HG03439 (cell line): ENCODE measurements around the gene HYCC1.
A peak's percentile ranks its signal among the peaks of the same experiment; 100 is the strongest.
"Not testable (repeated sequence)": the region's sequence is repeated elsewhere in the genome, so short reads cannot be mapped to it uniquely, and the experiment has no call there.

Source experiments
- ATAC-seq: cut with Tn5 transposase; IDR thresholded peaks from one replicate; pipeline ENCODE4 v1.9.1; 2021; ENCODE audit warnings: mild to moderate bottlenecking, moderate library complexity; ENCODE audit not compliant: unreplicated experiment

HYCC1 gene

DNA sequence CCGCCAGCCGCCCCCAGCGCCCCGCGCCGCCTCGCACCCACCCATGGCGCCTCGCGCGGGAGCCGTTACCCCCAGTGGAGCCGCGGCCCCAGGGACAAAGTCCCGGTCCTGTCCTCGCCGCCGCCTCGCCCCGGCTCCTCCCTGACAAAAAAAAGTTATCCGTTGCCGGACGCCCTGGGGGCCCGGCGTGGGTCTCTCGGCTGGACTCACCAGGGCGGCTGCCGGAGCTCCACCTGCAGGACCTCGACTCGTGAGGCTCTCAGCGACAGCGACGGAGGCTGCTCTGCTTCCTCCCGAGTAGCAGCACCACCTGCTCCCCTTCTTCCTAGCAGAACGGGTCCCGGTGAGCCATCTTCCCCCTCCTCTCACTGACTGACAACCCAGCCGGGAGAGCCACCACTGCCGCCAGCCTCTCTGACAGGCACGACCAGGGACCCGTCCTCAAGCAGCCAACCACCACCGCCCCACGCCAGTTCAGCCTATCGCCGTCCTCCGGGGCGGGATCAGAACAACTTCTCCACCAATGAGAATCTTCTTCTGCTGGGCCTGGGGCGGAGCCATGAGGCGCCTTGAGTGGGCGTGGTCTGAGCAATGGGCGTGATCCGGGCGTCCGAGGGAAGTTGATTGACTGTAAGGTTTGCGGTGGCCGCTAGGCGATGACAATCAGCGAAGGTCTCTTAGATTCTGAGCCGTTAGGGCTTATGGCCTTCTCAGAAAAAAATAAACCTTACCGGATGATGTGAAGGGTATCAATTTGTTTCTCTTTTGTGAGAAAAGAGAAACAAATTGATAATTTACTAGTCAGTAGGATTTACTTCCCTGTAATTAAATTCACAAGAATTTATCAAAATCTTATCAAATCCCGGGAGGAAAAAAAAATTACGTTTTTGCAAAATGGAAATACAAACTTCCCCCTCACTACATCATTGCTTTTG is at the start of gene HYCC1:
TSS of gene HYCC1 (minus strand) at position 416 of the 935 bp plus-strand sequence. CDS start 23,019 bp downstream, outside the sequence.
- ATAC-seq = peak; percentile 96

- no peak for ATAC-seq
These were observed 48.5 kb upstream of the HYCC1 start for GRCh38 chr7:23062452-23062851.

- ATAC-seq = no peak
These were observed 47.4 kb upstream of the HYCC1 start for GRCh38 chr7:23061327-23061726.

GRCh38 chr7:23058408-23059096 is 44.6 kb upstream of the HYCC1 start:
- no peak for ATAC-seq

DNA sequence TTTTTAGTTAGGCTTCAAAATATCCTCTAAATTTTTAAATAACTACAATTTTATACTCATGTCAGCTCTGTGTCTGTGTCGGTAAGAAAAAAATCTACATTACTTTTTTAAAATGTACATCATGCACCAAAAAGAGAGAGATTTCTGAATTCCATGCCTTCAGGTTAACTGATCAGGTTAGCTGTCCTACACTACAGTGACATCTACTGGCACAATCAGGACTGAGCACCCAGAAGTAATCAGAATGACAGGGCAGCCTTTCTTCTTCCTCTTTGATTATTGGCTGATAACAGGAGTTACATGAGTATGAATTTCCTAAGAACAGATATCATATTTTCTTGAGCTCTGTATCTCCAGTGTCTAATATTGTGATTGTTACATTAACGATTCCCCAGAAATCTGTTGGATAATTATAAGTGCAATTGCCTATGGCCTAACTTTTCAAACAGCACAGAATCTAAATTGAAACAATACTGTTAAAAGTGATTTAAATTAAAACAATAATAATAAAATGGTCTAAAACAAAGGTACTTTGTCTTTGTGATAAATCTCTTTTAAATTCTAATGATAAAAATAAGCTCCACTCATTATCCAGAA is 41.8 kb upstream of the HYCC1 start:
- ATAC-seq = peak; percentile 71

- not testable (repeated sequence) for ATAC-seq
These were observed 37.2 kb upstream of the HYCC1 start for GRCh38 chr7:23051124-23051485.

DNA sequence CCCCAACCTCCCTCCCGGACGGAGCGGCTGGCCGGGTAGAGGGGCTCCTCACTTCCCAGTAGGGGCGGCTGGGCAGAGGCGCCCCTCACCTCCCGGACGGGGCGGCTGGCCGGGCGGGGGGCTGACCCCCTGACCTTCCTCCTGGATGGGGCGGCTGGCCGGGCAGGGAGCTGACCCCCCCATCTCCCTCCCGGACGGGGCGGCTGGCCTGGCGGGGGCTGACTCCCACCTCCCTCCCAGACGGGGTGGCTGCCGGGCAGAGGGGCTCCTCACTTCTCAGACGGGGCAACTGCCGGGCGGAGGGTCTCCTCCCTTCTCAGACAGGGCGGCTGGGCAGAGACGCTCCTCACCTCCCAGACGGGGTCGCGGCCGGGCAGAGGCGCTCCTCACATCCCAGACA is 32.4 kb upstream of the HYCC1 start:
- not testable (repeated sequence) for ATAC-seq

DNA sequence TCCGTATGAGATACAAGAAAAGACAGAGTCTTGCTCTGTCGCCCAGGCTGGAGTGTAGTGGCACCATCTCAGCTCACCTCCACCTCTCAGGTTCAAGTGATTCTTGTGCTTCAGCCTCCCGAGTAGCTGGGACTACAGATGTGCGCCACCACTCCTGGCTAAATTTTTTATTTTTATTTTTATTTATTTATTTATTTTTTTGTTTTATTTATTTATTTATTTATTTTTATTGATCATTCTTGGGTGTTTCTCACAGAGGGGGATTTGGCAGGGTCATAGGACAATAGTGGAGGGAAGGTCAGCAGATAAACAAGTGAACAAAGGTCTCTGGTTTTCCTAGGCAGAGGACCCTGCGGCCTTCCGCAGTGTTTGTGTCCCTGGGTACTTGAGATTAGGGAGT is 31.2 kb upstream of the HYCC1 start:
- ATAC-seq = not testable (repeated sequence)

DNA sequence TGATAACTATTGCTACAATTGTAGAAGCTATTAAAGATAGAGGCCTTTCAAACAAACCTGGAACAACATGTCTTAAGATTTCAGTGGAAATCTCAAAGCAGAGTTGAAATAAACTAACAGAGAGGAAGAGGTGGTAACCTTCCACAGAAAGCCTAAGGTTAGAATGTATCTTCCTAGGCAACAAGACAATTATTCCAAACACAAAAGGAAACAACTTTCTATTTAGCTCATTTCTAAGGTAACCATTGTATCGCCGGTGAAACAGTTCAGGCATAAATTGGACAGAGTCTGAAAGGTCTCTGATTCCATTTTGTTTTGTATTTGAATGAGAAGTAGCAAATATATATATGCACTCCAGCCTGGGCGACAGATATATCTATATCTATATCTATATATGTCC is 30.7 kb upstream of the HYCC1 start:
- no peak for ATAC-seq

GRCh38 chr7:23043441-23043840 is 29.5 kb upstream of the HYCC1 start:
- no peak for ATAC-seq

DNA sequence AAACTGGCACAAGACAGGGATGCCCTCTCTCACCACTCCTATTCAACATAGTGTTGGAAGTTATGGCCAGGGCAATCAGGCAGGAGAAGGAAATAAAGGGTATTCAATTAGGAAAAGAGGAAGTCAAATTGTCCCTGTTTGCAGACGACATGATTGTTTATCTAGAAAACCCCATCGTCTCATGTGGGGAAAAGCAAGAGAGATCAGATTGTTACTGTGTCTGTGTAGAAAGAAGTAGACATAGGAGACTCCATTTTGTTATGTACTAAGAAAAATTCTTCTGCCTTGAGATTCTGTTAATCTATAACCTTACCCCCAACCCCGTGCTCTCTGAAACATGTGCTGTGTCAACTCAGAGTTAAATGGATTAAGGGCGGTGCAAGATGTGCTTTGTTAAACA is 25.7 kb upstream of the HYCC1 start:
- ATAC-seq = not testable (repeated sequence)

GRCh38 chr7:23035542-23036371 is 21.8 kb upstream of the HYCC1 start:
- not testable (repeated sequence) for ATAC-seq

GRCh38 chr7:23027261-23027660 is 13.3 kb upstream of the HYCC1 start:
- ATAC-seq = no peak

- ATAC-seq = no peak
These were observed 12.2 kb upstream of the HYCC1 start for GRCh38 chr7:23026164-23026563.

GRCh38 chr7:23024454-23024853 is 10.5 kb upstream of the HYCC1 start:
- no peak for ATAC-seq

GRCh38 chr7:23022851-23023250 is 8.9 kb upstream of the HYCC1 start:
- no peak for ATAC-seq

- ATAC-seq = no peak
These were observed 8.4 kb upstream of the HYCC1 start for GRCh38 chr7:23022258-23022769.

DNA sequence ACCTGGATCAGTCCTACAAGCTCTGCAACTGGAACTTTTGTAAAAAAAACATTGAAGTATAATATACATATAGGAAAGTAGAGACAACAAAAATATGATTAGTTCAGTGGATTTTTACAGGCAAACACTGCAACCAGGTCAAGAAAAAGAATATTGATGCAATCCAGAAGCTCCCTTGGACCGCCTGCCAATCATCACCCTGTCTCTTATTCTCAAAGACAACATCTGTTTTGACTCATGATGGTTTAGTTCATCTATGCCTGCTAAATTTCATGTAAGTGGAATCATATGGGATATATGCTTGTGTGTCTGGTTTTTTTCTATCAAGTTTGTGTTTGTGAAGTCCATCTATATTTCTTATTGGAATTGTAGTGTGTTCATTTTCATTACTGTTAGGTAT is 7.7 kb upstream of the HYCC1 start:
- no peak for ATAC-seq

GRCh38 chr7:23020742-23021401 is 6.9 kb upstream of the HYCC1 start:
- no peak for ATAC-seq

DNA sequence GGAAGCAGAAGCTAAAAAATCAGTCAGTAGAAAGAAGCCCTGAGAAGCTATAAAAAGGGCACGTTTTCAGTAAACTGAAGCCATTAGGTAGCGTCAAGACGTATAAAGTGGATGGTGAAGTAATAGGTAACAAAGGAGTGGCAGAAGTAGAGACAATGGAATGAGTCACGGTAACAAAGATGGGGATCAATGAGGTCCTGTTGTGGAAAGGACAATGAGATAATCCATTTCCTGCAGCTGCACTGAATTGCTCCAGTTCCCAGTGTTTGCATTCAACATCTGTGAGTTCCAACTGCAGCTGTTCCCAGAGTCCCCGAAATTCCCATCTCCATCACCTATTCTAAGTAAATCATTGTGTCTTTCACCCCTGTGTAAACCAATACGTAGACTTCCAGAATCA is 4.8 kb upstream of the HYCC1 start:
- no peak for ATAC-seq
